ENCODE measurements around the gene EED.

DNA sequence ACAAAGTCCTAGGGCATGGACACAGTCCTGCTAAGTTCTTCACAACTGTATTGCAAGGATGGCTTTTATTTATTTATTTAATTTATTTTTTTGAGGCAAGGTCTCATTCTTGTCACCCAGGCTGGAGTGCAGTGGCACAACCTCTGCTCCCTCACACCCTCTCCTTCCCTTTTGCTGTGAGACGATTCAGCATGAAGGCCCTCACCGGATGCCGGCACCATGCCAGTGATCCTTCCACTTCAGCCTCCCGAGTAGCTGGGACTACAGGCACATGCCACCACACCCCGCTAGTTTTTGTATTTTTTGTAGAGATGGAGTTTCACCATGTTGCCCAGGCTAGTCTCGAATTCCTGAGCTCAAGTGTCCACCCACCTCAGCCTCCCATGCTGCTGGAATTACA lies 17.8 kb downstream of the EED start:
- TF ChIP-seq, protein P1, sequence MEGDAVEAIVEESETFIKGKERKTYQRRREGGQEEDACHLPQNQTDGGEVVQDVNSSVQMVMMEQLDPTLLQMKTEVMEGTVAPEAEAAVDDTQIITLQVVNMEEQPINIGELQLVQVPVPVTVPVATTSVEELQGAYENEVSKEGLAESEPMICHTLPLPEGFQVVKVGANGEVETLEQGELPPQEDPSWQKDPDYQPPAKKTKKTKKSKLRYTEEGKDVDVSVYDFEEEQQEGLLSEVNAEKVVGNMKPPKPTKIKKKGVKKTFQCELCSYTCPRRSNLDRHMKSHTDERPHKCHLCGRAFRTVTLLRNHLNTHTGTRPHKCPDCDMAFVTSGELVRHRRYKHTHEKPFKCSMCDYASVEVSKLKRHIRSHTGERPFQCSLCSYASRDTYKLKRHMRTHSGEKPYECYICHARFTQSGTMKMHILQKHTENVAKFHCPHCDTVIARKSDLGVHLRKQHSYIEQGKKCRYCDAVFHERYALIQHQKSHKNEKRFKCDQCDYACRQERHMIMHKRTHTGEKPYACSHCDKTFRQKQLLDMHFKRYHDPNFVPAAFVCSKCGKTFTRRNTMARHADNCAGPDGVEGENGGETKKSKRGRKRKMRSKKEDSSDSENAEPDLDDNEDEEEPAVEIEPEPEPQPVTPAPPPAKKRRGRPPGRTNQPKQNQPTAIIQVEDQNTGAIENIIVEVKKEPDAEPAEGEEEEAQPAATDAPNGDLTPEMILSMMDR (IDR thresholded peaks at IDR 0.05; ENCODE audit: low read depth, low read length, poor library complexity, severe bottlenecking): no peak
- TF ChIP-seq EZH2phosphoT487 (IDR thresholded peaks at IDR 0.05; ENCODE audit: borderline replicate concordance, low read length): no peak

Measured in DOHH2 (cell line).